HG03432 (cell line): ENCODE results near the gene MTPN.

Source experiments
- ATAC-seq: cut with Tn5 transposase; IDR thresholded peaks from one replicate; pipeline ENCODE4 v1.9.1; 2021; ENCODE audit warnings: mild to moderate bottlenecking, moderate library complexity; ENCODE audit not compliant: unreplicated experiment

Gene MTPN

GRCh38 chr7:135929249-135929648 is 47.9 kb downstream of the MTPN start:
- ATAC-seq = no peak

DNA sequence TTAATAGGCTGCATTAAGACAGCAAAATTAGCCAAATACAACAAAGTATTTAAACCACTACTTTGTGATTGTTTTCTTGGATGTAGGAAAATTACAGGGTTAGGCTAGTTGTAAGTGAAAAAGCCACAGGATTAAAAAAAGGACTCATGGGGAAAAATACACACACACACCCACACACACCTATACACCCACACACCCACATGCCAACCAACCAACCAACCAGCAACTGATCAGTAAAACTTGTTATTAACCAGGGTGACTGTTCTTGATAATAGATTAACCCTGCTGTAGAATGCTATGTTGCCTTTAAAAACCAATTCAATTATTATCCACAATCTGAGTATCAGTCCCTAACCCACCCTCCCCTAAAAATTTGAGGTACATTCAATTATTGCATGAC is 49.0 kb downstream of the MTPN start:
- ATAC-seq = no peak

DNA sequence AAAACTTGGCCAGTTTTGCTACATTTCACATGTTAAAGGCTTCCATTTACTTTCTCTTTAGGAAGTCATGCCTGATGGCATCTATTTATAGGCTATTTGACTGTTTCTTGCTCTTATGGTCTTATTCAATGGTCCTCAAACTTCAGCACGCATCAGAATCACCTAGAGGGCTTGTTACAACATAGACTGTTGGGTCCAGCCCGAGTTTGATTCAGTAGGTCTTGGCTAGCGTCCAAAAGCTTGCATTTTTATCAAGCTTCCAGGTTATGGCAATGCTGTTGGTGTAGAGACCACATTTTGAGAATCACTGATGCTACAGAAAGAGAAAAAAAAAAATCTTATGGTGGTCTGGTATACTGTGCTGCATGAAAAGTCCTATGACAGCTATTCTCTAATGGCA is 51.9 kb downstream of the MTPN start:
- ATAC-seq = no peak

DNA sequence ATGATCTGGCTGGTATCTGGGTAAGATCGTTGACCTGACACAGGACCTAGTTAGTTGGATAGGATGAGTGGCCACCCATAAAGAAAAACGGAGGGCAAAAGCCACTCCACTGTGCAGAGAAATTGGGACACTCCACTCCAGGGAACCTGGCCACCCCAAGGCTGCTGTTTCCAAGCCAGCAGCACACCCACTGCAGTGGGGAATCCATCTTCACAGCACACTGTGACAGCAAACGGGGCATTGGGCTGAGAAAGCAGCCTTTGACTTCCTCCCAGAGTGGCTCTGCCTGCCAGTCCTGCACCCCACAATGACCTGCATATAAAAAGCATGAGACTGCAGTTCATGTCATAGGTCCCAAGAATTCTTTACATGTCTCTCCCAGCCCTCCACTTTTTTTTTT is 52.9 kb downstream of the MTPN start:
- ATAC-seq = no peak

DNA sequence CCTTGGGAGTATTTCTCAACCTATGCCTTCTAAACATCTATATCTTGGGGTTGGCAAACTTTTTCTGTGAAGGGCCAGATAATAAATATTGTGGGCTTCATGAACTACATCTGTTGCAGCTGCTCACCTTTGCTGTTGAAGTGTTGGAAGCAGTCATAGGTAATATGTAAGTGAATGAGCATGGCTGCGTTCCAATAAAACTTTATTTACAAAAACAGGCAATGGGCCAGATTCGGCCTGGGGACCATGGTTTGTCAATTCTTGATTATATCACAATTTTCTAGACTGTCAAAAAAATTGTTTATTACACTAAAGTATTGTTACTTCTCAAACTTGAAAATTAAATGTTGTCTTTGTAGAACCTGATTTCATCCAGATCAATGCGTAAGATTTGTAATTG is 54.9 kb downstream of the MTPN start:
- no peak for ATAC-seq

- ATAC-seq = no peak
Measured at GRCh38 chr7:135920478-135920877, 56.7 kb downstream of the MTPN start.

GRCh38 chr7:135919071-135919841 is 57.9 kb downstream of the MTPN start:
- ATAC-seq = no peak

DNA sequence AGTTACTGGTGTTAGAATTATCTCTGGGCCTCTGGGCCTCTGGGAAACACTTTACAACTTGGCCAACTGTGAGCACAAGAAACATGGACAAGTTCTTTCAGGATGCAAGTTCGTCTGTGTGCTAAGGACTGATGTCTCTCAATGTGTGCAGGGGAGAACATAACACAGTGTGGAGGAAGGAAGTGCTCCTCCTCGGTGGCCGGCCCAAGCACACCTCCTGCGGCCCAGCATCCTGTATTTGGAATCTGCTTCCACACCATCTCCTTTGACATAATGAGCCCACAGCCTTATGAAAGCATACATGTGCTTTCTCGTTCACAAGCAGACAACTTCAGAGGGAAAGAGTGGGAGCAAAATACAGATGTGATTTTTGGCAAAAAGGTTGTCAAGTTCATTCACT is 59.0 kb downstream of the MTPN start:
- ATAC-seq = no peak

DNA sequence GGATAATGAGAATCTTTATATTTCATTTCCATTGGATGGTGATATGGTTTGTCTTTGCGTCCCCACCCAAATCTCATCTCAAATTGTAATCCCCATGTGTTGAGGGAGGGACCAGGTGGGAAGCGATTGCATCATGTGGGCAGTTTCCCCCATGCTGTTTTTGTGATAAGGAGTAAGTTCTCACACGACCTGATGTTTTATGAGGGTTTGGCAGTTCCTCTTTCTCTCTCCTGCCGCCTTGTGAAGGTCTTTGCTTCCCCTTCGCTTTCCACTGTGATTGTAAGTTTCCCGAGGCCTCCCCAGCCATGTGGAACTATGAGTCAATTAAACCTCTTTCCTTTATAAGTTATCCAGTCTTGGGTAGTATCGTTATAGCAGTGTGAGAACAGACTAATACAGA is 59.4 kb downstream of the MTPN start:
- ATAC-seq = no peak

DNA sequence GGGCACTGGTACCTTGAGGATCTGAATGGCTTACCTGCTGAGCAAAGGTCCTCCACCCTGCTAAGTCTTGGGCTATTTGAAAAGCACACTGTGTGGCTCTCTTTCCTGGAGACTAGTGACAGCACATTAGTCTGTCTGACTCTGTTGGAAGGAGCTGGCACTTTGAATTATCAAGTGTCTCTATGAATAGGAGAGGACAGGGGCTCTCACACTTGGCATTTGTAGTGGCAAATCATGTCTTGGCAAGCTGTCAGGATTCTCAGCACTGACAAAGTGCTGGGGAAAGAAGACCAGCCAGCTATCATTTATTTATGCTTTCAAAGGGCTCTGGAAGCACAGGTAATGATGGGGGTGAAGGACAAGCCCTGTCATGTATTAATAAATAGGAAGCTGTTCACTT is 62.8 kb downstream of the MTPN start:
- ATAC-seq = no peak

DNA sequence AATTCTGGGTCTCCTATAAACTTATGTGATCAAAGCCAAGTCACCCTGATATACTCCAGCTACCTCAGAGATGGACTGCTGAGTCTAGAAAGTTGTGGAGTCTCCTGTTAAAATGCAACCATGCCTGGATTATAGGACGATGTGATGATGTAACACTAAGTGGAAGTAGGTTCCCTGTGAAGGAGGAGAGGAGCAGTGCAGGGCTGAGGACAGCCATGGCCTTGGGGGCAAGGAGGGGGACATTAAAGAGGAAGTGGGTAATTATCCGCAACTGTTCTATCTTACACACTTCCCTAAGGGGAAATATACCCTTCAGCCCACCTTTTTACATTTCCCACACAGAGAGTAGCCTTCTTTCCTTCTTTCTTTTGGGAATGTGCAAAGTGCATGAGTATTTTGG is 63.8 kb downstream of the MTPN start:
- no peak for ATAC-seq

GRCh38 chr7:135911099-135911498 is 66.1 kb downstream of the MTPN start:
- ATAC-seq = no peak

DNA sequence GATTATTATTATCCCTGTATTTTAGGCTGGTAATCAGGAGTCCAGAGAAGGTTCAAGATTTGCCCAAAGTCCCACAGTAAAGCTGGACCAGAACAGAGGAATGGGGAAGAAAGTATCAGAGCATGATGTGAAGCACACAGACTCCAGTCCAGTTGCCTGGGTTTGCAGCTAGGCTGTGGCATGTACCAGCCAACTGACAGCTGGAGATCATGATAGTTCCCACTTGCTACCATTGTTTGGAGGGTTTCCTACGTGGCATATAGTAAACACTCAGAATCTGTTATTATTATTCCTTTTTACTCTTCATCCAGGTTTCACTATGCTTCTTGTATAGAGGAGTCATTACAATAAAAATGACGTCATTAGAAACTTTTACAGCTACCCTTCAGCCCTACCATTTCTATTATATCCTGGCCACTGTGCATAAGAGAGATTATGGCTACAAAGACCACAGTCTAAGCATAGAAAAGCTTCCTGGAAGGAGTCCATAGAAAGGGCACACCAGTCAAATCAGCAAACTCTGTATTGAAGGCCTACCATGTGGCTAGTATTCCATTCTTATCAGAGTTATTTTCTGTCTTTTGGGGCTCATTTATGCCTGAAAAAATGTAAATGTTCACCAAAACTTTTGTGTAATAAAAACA is 66.6 kb downstream of the MTPN start:
- no peak for ATAC-seq

GRCh38 chr7:135905858-135906257 is 71.3 kb downstream of the MTPN start:
- no peak for ATAC-seq

DNA sequence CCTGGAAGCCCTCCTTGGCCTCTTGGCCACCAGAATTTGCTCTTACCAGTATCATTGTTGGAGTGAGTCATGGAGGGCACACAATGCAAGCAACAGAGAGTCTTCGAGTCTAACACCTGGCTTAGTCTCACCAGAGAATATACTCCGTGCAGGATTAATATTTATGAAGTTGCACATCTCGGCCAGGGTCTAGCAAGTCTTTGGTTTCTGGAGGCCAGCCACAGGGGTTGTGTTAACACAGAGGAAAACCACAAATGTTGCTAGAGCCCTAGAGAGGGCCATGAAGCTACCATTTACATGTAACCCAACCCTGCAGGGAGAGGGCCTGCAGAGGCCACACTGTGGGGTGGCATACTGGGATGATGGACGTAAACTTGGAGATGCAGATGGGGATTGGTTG is 71.8 kb downstream of the MTPN start:
- no peak for ATAC-seq

DNA sequence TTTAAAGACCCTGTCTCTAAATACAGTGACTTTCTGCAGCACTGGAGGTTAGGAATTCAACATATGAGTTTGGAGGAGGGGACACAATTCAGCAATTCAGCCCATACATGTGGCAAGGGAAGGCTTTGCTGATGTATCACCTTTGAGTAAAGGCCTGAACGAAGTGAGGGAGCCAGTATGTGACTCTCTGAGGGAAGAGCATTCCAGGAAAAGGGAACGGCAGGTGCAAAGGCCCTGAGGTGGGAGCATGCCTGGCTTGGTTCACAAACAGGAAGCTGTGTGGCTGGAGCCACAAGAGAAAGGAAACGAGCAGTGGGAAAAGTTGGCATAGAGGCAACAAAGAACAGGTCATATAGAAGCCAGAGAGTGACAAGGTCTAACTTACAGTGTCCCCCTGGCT is 72.9 kb downstream of the MTPN start:
- no peak for ATAC-seq

DNA sequence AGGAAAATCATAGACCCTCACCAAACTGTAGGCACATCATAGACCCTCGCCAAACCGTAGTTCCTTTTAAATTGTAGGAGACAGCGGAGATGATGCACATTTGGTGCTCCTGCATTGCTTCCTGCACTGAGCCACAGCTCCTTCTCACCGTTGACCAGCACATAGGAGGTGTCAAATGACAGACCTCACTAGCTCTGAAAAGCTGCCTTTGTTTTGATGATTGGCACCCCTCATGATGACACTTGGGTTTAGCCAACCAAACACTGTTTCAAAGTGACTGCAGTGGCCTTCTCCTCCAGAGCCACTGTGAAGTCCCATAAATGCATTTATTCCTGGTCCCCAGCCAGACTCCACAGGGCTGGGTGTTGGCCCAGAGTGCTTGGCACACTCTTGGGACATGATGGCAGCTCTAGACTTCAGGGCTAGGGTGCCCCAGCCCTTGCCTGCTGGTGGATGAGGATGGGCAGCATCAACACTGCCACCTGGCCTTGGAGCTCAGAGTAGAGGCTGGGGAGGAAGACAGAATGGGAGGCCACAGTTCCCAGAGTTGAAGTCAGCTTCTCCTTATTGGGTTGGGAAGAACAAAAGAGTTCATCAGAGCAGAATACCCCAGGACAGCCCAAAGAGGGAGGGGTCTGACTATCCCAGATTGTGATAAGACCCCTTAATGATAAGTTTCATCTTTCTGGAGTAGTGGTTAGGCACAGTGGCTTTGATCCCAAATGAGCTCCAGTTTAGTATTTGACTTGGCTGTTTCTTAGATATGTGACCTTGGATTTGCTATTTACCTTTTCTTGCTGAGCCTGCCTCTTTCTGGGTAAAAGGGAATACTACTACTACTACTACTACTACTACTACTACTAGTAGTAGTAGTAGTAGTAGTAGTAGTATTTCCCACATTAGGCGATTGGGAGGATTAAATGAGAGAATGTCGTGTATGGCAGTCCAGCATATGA is 75.3 kb downstream of the MTPN start:
- ATAC-seq = no peak

DNA sequence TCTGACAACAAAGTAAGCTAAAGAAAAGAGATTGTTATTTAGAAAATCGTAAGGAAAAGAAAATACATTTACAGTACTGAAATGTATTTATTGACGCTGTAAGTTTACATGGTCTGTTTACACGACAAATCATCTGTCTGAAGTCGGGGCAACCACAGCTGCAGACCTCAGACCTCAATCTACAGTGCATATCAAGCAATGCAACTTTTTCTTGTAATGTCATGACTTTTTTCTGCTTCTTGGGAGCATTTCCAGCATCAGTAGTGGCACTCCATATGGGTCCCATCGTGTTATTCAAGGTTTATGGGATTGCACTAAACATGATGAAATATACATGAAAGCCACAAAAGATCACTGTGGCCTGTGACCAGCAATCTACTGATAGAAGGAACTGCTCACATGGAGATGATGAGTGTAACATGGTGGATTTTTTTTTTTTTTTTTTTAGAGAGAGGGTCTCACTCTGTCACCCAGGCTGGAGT is 77.1 kb downstream of the MTPN start:
- no peak for ATAC-seq

DNA sequence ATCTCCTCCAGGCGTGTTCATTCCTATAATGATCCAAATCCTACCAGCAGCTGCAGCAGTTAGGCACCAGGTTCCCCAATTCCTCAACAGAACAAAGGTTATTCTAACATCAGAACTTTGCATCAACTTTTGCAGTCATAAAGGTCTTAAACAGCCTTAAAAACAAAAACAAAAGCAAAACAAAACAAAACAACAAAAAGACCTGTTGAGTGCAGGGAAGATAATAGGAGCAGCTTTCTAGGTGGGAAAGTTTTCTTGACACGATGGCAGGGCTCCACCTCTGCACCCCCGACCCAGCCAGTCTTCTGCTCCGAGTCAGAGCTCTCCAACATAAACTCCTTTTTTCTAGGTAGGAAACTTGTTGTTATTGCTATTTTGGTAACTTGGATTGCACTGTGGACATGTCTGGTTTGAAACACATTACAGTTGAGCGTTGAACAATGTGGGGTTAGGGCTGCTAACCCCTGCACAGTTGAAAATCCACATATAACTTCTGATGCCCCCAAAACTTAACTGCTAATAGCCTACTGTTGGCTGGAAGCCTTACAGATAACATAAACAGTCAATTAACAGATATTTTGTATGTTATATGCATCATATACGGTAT is 77.6 kb downstream of the MTPN start:
- no peak for ATAC-seq

- ATAC-seq = no peak
Measured at GRCh38 chr7:135898226-135898625, 78.9 kb downstream of the MTPN start.

DNA sequence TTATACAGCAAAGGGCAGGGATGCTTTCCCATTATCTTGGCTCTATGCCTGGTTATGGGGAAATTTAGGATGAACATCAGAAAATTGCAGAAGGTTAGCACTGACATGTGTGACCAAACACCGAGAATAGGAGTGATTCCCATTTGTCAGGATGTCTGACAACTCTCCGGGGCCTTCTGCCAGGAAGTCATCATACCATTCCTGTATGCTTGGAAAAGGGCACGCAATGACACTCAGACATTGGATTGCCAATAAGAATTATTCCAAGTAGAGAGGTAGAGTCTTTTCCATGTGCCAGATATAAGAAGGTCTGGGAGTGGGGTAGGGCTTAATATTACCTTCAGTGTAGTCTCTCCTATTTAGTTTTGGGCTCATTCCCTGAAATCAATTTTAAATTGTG is 82.3 kb downstream of the MTPN start:
- no peak for ATAC-seq
